Inflammatory macrophage (primary cell): Measurements from ENCODE around the gene SCARF2.

ENCODE experiments used
- DNase-seq, 2 donors: peaks; one replicate each; pipeline ENCODE4 v3.0.0-alpha.2; 2020 to 2022

SCARF2 gene

DNA sequence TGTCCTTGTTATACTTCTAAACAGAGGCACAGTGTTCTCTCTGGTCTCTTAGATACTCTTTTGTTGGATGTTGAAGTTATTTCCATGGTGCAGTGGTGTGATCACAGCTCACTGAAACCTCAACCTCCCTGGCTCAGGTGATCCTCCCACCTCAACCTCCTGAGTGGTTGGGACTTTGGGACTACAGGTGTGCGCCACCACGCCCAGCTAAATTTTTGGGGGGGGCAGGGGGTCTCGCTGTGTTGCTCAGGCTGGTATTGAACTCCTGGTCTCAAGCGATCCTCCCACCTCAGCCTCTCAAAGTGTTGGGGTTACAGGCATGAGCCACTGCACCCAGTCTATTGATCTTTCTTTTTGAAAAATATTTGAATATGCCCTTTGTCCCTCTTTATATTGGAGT, 28.7 kb downstream of the SCARF2 start:
- no peak for DNase-seq

DNA sequence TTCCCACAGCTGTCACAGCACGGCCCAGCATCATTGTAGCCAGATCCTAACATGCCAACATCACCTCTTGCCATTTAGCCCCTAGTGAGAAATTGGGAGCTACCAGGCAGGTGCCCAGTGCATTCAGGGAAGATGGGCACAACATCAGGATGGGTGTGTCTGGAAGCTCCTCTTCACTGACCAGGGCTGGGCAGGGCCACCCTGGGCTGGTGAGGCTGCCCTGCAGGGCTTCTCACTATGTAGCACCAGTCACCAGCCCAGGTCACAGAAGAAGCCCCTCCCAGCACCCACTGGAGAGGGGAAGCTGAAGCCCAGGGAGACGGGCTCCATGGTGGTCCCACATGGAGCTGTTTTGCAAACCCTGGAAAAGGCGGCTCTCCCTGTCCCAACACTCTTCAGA, 29.8 kb downstream of the SCARF2 start:
- DNase-seq, result no peak

DNA sequence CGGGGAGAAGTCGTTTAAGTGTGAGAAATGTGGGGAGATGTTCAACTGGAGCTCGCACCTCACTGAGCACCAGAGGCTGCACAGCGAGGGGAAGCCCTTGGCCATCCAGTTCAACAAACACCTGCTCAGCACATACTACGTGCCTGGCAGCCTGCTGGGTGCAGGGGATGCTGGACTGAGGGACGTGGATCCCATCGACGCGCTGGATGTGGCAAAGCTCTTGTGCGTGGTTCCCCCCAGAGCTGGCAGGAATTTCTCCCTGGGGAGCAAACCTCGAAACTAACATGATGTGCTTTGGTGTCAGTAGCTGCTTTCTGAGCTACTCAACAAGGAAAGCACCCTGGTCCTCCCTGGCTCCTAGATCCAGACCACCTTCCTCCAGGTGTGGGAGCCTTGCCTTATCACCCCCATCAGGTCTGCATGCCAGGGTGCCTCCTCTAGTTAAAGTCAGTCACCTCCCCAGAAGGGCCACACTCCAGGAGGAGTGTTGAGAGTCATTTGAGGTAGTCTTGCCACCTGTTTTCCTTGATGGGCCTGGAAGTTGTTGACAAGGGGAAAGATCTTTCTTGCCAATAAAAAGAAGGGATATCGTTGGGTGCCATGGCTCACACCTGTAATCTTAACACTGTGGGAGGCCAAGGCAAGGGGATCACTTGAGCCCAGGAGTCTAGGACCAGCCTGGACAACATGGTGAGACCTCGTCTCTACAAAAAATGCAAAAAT, 30.8 kb downstream of the SCARF2 start:
- no peak for DNase-seq

DNA sequence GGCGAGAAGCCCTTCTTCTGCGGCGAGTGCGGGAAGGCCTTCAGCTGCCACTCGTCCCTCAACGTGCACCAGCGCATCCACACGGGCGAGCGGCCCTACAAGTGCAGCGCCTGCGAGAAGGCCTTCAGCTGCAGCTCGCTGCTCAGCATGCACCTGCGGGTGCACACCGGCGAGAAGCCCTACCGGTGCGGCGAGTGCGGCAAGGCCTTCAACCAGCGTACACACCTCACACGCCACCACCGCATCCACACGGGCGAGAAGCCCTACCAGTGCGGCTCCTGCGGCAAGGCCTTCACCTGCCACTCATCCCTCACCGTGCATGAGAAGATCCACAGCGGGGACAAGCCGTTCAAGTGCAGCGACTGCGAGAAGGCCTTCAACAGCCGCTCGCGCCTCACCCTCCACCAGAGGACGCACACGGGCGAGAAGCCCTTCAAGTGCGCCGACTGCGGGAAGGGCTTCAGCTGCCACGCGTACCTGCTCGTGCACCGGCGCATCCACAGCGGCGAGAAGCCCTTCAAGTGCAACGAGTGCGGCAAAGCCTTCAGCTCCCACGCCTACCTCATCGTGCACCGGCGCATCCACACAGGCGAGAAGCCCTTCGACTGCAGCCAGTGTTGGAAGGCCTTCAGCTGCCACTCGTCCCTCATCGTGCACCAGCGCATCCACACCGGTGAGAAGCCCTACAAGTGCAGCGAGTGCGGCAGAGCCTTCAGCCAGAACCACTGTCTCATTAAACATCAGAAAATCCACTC, 31.5 kb downstream of the SCARF2 start:
- no peak for DNase-seq

DNA sequence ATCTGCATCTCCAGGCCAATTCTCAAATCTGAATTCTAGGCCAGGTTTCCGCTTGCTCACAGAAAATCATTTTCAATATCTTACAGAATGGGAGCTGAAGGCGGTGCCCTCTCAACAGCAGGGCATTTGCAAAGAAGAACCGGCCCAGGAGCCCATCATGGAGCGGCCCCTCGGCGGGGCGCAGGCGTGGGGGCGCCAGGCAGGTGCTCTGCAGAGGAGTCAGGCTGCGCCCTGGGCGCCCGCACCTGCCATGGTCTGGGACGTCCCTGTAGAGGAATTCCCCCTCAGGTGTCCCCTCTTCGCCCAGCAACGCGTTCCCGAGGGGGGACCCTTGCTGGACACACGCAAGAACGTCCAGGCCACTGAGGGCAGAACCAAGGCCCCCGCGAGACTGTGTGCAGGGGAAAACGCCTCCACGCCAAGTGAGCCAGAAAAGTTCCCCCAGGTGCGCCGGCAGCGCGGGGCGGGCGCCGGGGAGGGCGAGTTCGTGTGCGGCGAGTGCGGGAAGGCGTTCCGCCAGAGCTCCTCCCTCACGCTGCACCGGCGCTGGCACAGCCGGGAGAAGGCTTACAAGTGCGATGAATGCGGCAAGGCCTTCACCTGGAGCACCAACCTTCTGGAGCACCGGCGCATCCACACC, 32.2 kb downstream of the SCARF2 start:
- DNase-seq, result no peak

DNA sequence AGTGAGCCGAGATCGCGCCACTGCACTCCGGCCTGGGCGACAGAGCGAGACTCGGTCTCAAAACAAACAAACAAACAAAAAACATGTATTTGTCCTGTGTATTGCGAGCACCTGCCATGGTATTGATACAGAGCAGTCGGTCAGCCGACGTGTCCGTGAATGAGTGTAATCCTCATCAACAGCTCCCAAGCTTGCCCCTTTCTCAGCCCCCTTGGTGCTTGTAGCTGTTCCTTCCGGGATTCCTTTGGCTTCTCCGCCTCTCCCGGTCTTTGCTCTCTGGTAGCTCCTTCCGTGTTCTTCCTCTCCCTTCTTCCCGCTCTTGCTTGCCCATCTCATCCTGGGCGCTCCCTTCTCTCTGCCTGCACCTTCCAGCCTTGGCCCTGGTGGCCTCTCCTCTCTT, 32.7 kb downstream of the SCARF2 start:
- no peak for DNase-seq

DNA sequence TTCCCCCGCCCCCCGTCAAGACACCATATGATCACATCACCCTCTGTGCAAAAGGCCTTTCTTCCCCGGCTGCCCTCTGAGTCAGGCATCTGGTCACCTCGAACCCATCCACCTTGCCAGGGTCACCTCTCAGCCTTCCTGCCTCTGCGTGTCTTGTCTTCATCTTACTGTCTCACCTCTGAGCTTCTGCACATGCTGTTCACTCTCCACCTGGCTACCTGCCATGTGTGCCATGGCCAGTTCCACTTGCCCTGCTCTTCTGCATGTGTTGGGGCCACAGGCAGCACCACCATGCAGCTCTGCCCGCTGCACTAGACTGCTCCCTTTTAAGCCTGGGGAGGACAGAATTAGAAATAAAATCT, 33.9 kb downstream of the SCARF2 start:
- DNase-seq, result no peak

DNA sequence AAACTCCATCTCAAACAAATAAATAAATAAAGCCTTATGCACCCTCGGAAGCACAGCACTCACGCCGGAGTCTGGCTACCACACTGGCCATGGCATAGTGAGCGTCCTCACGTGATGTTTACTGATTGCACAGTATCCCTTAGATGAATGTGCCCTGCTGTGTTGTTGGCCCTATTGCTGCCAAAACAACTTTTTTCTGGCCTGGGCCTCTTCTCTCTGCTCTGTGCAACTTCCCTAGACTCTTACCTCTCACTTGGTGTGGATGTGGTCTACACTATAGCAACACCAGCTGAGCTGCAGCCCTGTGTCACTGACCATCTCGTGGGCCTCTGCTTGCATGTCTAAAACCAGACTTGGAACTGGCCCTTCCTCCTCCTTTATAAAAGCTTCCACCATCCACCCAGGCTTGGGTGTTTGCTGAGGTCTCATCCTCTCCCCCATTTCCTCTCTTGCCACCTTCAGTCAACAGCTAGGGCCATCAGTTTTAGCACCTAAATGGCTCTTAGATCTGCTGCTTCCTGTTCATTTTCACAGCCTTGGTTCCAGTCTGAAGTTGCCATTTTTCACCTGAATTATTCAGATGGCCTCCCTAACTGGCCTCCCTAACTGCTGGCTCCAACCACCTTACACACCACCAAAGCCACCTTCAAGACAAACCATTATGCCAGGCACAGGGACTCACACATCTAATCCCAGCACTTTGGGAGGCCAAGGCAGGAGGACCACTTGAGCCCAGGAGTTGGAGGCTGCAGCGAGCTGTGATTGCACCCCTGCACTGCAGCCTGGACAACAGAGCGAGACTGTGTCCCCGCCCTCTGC, 34.5 kb downstream of the SCARF2 start:
- no peak for DNase-seq

DNA sequence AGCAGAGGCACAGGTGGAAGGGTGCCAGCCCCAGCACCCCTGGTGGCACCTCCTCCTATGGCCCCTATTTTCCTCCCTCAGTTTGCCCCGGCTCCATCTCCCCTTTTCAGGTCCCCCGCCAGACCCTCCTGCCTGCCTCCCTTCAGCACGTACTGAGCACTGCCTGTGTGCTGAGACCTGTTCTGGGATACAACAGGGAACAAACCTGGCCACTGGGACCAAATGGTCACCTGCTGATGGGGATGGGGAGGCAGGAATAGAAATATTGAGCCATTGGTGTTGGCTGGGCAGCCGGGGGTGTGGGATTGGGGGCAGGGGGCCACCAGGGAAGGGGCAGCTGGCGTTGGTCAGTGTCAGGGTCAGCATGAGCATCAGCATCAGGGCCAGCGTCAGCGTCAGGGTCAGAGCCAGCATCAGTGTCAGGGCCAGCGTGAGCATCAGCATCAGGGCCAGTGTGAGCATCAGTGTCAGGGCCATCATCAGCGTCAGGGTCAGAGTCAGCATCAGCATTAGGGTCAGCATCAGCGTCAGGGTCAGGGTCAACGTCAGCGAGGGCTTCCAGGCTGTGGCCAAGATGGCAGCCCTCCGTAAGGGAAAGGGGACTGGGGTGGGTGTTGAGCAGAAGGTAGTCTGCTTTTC, 36.1 kb downstream of the SCARF2 start:
- DNase-seq, result no peak

DNA sequence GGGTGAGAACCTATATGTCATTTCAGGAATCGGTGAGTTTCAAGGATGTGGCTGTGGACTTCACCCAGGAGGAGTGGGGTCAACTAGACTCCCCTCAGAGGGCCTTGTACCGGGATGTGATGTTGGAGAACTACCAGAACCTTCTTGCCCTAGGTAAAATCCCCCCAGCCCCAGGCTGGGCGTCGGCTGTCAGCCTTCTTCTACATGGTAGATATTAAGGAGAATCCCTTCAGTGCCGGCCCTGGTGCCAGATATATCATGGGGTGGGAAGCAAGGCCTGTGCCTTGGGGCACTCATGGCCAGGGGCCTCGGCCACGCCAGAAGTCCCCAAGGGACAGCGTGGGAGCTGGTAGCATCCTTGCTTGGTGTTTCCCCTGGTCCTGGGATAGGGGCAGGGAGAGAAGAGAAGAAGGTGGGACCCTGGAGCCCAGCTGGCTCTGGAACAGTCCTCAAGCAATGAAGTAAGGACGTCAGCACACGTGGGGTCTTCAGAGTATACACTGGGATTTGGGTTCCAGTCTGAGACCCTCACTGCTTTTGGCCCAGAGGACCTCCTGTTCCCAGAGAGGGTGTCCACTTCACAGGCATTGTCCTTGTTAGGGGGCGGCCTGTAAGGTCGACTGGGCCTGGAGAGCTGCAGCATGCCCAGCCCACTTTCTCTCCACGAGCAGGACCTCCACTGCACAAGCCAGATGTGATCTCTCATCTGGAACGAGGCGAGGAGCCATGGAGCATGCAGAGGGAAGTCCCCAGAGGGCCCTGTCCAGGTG, 36.8 kb downstream of the SCARF2 start:
- no peak for DNase-seq

DNA sequence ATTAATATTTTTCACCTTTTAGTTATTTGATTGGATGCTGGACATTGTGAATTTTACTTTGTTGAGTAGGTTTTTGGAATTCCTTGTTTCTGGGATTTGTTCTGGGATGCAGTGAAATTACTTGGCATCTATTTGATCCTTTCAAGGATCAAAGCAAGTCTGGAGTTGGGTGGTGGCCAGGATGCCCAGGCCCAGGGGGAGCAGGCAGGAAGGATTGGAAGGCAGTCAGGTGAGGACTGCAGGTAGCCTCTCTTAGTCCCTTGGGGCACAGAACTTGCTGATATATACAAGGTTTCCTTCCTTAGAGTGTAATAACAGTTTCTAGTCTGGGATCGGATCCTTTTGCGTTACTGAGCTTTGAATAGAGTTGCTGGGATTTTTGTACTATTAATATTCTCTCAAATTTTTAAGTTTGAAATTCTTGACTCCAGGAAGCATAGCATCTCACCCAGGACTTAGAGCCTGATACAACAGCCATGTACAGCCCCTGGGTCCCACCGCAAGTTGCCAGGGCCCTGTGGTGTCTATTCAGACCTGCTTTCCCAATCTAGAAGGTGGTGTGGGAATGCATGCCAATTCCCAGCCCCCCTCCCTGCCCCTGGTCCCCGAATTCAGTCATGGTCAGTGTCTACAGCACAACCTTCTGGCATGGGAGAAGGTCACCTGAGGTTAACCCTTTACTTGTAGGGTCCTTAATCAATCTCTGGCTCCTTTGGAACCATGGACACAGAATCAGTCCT, 37.6 kb downstream of the SCARF2 start:
- no peak for DNase-seq

DNA sequence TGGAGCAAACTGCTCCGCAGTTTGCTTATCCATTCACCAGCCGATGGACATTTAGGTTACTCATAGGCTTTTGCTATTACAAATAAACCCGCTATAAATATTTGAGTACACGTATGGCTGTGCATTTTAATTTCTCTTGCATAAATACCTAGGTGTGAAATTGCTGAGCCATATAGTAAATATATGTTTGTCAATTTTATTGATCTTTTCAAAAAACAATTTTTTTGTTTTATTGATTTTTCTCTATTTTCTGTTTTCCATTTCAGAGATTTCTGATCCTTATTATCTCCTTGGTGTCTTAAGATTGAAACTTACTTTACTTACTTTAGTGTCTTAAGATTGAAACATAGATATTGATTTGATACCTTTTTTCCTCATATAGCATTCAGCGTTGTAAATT, 39.2 kb downstream of the SCARF2 start:
- no peak for DNase-seq

DNA sequence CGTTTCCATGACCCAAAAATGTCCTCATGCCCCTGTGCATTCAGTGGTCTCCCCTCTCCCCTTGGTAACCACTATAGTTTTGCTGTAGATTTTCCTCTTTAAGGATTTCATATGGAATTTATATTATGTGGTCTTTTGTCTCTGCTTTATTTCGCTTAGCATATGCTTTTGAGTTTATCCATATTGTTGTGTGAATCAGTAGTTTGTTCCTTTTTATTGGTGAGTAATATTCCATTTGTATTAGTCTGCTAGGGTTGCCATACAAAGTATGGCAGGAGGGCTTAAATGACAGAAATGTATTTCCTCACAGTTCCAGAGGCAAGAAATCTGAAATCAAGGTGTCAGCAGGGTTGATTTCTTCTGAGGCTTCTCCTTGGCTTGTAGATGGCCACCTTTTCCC, 40.1 kb downstream of the SCARF2 start:
- no peak for DNase-seq

DNA sequence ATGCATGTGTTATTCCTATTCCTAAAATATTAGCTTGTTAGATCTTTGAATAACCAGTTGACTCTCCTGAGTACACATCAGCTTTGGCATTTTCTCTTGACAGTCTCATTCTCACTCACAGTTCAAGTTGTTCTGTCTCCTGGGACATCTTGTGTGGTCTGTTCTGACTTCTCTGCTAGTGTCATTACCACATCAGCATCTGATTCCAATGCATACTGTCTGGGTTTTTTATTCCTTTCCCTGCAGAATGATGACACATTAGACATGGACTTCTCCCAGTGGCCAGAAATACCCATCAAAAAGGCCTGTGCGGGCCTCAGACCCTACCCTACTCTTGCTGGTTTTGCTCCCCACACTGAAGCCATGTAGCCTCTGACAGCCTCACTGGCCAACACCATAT, 41.0 kb downstream of the SCARF2 start:
- no peak for DNase-seq

DNA sequence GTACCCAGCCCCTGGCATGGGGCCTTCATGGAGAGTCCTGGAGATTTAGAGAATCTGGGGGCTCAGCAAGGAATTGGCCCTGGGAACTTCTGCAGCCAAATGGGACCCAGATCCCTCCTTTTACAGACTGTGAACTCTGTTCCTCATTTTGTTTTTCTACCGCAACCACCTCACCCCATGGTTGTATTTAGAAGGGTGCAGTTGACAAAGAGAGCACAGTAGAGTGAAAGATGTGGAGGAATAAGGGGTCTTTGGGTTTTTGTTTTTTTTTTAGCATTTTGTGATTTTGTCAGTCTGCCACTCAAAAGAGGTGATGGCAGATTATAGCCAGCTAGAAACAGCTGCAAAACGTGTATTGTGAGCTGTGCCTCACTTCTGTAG, 41.7 kb downstream of the SCARF2 start:
- no peak for DNase-seq

DNA sequence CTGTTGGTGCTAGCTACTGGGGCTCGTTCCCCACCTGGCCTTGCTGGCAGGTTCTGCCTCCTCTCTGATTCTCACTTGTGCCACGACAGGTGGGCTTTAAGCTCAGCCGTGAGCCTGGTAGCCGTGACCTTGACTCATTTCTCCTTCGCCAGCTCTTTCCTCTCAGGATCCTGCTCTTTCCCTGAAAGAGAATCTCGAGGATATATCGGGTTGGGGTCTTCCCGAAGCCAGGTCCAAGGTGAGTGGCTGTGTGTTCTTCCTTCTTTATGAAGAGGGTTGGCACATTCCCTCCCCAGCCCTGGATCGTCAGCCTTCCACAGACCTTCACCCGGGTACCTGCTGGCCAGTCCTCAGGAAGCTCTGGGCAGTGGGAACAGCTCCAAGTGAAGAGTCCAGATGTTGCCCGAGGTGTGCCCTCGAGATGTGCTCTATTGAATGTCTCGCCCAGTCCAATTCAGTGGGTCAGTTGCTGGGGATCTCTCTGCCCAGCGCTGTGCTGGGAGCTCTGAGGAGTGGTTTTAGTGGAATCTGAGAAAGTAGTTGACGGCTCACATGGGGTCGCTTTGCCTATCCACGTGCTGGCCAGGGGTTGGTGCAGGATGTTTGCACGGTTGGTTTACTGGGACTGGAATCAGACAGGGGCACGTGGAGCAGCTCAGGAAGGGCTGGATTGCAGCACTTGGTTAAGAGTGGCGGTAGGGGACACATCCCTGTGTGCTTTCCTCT, 42.3 kb downstream of the SCARF2 start:
- no peak for DNase-seq

DNA sequence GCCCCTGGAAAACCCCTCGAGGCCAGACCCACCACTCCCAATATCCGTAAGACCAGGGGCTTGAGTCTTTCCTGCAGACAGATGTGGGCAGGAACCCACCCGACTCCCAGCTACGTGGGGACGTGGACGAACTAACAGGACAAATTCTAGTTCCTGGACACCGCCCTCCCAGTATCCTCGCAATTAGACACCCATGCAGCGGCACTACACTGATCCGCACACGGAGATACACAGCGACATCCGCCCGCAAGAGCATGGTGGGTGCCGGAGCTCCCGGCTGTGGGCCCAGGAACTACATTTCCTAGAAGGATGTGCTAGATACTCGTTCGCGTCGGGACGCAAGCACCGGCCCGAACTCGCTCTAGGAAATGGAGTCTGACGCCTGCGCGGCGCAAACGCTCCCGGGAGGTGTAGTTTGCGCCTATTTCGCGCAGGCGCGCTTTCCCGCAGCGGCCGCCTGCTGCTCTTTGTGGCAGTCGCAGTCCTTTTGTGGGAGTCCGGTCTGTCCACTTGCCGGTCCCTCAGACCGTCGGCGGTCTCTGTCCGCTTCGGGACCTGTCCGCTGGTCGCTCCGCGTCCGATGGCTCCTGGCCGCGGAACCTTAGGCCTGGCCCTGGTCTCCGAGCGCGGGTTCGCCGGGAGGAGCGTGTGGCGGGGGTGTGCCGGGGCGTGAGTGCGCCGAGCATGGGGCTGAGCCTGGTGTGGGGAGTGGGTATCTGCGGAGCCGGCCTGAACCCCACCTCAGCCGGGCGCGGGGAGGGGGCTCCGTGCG, 43.7 kb downstream of the SCARF2 start, which contains the start of gene ZNF74:
TSS of gene ZNF74 (plus strand) at position 447 of the 772 bp plus-strand sequence. CDS start 478 bp downstream, outside the sequence.
- peak; percentile 93 to 96 for DNase-seq

DNA sequence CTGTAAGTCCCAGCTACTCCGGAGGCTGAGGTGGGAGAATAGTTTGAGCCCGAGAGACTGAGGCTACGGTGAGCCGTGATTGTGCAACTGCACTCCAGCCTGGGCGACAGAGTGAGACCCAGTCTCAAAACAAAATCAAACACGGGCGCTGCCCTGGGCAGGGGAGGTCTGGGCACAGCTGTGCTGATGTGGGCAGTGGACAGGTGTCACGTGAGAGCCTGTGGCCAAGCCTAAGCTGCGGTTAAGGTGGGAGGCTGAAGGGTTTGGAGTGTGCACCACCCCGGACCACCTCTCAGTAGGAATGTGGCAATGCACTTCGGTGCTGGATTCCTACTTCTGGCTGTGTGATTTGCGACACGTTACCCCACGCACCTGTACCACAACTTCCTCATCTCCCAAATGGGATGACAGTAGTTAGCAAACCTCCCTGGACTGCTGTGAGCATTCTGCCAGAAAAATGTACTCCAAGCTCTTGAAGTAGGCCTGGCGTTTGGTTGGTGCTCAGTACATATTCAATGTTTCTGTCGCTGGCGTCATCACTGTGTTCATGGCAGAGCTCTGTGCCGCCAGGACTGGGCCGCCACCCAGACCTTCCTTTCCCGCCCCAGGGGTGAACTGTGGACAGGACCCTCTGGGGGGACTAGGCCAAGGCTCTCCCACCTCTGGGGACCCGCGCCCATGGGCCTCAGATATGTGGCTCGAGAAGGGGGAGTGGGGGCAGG, 44.5 kb downstream of the SCARF2 start:
- DNase-seq, result no peak
